ENCODE measurements around the gene KCNJ9. TPM values are rescaled to one million over a fixed set of nuclear protein-coding genes. Genes with fewer than 3 reads are reported as not detected.

The KCNJ9 gene
- total and polyA plus RNA-seq, 2 experiments from 2014 or later: 0.24 to 0.34 TPM

- no peak for TF ChIP-seq ZNF462 (CRISPR knock-in tag; IDR thresholded peaks at IDR 0.05)
Measured at GRCh38 chr1:160130486-160130885, 49.1 kb downstream of the KCNJ9 start (continued).

- H3K9me2 ChIP-seq (ENCODE audit: insufficient read depth): no peaks in the 10 kb centered on the region
- no peak for ATAC-seq
- Mint-ChIP-seq H3K4me3 (no peak overlapping the region; the same call in 2 of the 3 replicates), H3K9me3 (no peaks in the 10 kb centered on the region), H3K36me3 (ENCODE audit: low read depth) (peaks cover 81% of the 10 kb centered on the region), H3K27me3 (ENCODE audit: insufficient read depth, low read depth, poor library complexity) (peaks cover 7% of the 10 kb centered on the region), H3K4me1 (no peaks in the 10 kb centered on the region; the same call in 2 of the 3 replicates), H3K27ac (no peak overlapping the region)
- H3K4me2 ChIP-seq: no peak overlapping the region
- no peak overlapping the region for H2AFZ ChIP-seq
- no peak overlapping the region for H3K4me3 ChIP-seq
- H3K27ac ChIP-seq (ENCODE audit: low read depth): no peak overlapping the region
- no peaks in the 10 kb centered on the region for H3K27me3 ChIP-seq (ENCODE audit: insufficient read depth)
- no peaks in the 10 kb centered on the region for H3K36me3 ChIP-seq (ENCODE audit: insufficient read depth)
- no peaks in the 10 kb centered on the region for H3F3A ChIP-seq (replicated peaks; ENCODE audit: low read depth)
- H4K20me1 ChIP-seq (replicated peaks; ENCODE audit: insufficient read depth): no peaks in the 10 kb centered on the region
- no peaks in the 10 kb centered on the region for H3K79me2 ChIP-seq (replicated peaks; ENCODE audit: insufficient read depth)
- H3K4me1 ChIP-seq (ENCODE audit: insufficient read depth): no peaks in the 10 kb centered on the region
- DNase-seq (ENCODE audit: low spot score): no peak
- TF ChIP-seq ZNF114 (CRISPR knock-in tag; IDR thresholded peaks at IDR 0.05) (no peak), CTCF (conservative IDR thresholded peaks at IDR 0.05; ENCODE audit: low read depth in 2 of 2) (no peak), STAT1 (IDR thresholded peaks at IDR 0.05; ENCODE audit: unreplicated experiment) (no peak), EZH2phosphoT487 (IDR thresholded peaks at IDR 0.05; ENCODE audit: unreplicated experiment) (no peak), NANOG (IDR thresholded peaks at IDR 0.05; ENCODE audit: borderline replicate concordance) (no peak), JUNB (IDR thresholded peaks at IDR 0.05; ENCODE audit: unreplicated experiment) (no peak), EZH2 (IDR thresholded peaks at IDR 0.05; ENCODE audit: low read depth, unreplicated experiment) (no peak), ETS1 (IDR thresholded peaks at IDR 0.05) (no peak), CREB1 (CRISPR knock-in tag; IDR thresholded peaks at IDR 0.05; ENCODE audit: low read depth) (no peak), REST (IDR thresholded peaks at IDR 0.05; ENCODE audit: unreplicated experiment) (no peak), ZNF331 (CRISPR knock-in tag; IDR thresholded peaks at IDR 0.05; ENCODE audit: low read depth) (no peak)
Measured at GRCh38 chr1:160130939-160131338, 49.6 kb downstream of the KCNJ9 start.
